OCI-LY3 (cell line): ENCODE results near the gene CDH6.

Experiments used
- H2AFZ ChIP-seq: fragments of 200-600, 300-600 bp; shearing (Covaris generic); 2 replicates; pipeline ENCODE4 v1.6.0; 2014; ENCODE audit warnings: antibody characterized with exemption, low read depth, low read length
- H3K27ac ChIP-seq: fragments of 200-600, 300-600 bp; sonication (generic); 2 replicates; pipeline ENCODE4 v1.5.1; 2014; ENCODE audit warnings: mild to moderate bottlenecking, low read length, moderate library complexity, mixed read lengths
- H3K27me3 ChIP-seq: fragments of 200-600, 300-600 bp; sonication (generic); 2 replicates; pipeline ENCODE4 v1.6.1; 2014; ENCODE audit warnings: low read depth, low read length, mixed read lengths
- H3K36me3 ChIP-seq: fragments of 200-600, 300-600 bp; sonication (generic); replicated peaks from 2 replicates; pipeline ENCODE3; 2014; ENCODE audit warnings: low read depth, low read length, mixed read lengths
- H3K4me1 ChIP-seq: fragments of 300-600, 200-600 bp; sonication (generic); 2 replicates; pipeline ENCODE4 v1.6.1; 2014; ENCODE audit warnings: low read length, mixed read lengths
- H3K4me2 ChIP-seq: fragments of 200-600, 300-600 bp; sonication (generic); 2 replicates; pipeline ENCODE4 v1.6.1; 2014; ENCODE audit warnings: low read length, mixed read lengths
- H3K4me3 ChIP-seq: fragments of 300-600, 200-600 bp; sonication (generic); 2 replicates; pipeline ENCODE4 v1.5.1; 2014; ENCODE audit warnings: antibody characterized with exemption, mild to moderate bottlenecking, low read length, moderate library complexity
- H3K79me2 ChIP-seq: fragments of 300-600, 200-600 bp; shearing (Covaris generic); 2 replicates; pipeline ENCODE4 v1.6.1; 2014; ENCODE audit warnings: mild to moderate bottlenecking, low read length, mixed read lengths
- H3K9ac ChIP-seq: fragments of 300-600, 200-600 bp; shearing (Covaris generic); 2 replicates; pipeline ENCODE4 v1.6.0; 2014; ENCODE audit warnings: mild to moderate bottlenecking, low read length, moderate library complexity
- H3K9me3 ChIP-seq: fragments of 200-600, 300-600 bp; shearing (Covaris generic); 2 replicates; pipeline ENCODE4 v1.6.1; 2014; ENCODE audit warnings: low read length, mixed read lengths; ENCODE audit not compliant: insufficient read depth
- H4K20me1 ChIP-seq: fragments of 200-600, 300-600 bp; sonication (generic); 2 replicates; pipeline ENCODE4 v1.6.1; 2016; ENCODE audit warnings: low read length, mixed read lengths; ENCODE audit not compliant: insufficient read depth
- CTCF ChIP-seq: fragments of 200-600, 300-600 bp; sonication (generic); IDR thresholded peaks from 2 replicates; pipeline ENCODE4 v1.5.1; 2014; ENCODE audit warnings: antibody characterized with exemption, low read length, low read depth
- EZH2phosphoT487 ChIP-seq: fragments of 200-600 bp; shearing (Covaris generic); IDR thresholded peaks from 2 replicates; pipeline ENCODE4 v1.6.1; 2018; ENCODE audit warnings: antibody characterized with exemption, mixed run types, low read depth

CDH6 gene

GRCh38 chr5:31291323-31291854, 97.9 kb downstream of the CDH6 start:
- Histone ChIP-seq H3K27me3 (no peaks in the 10 kb centered on the region), H3K4me3 (no peak overlapping the region), H2AFZ (no peak overlapping the region), H3K9ac (no peak overlapping the region), H3K36me3 (no peaks in the 10 kb centered on the region), H3K4me2 (no peak overlapping the region), H3K27ac (no peak overlapping the region), H3K9me3 (no peaks in the 10 kb centered on the region), H3K4me1 (no peaks in the 10 kb centered on the region), H4K20me1 (no peaks in the 10 kb centered on the region), H3K79me2 (no peaks in the 10 kb centered on the region)
- TF ChIP-seq EZH2phosphoT487 (no peak), CTCF (no peak)

DNA sequence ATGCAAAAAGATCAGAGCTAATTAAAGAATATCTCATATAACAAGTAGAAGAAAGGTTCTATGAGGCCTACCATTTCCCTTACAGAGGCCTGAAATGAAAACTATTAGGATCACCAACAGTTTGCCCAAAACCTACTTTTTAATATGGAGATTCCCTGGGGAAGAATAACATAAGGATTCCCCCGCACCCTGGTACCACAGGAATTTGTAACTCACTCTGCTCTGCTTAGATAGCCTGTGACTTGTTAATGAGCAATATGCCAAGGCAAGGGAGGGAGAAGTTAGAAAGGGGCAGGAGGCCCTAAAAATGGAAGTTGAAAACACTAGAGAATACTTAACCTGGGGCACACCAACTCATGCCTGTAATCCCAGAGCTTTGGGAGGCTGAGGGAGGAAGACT, 107.0 kb downstream of the CDH6 start:
- no peaks in the 10 kb centered on the region for H3K27me3 ChIP-seq
- H3K4me2 ChIP-seq: no peak overlapping the region
- no peaks in the 10 kb centered on the region for H4K20me1 ChIP-seq
- H3K9me3 ChIP-seq: no peaks in the 10 kb centered on the region
- TF ChIP-seq CTCF (no peak), EZH2phosphoT487 (no peak)
- no peaks in the 10 kb centered on the region for H3K79me2 ChIP-seq
- H3K9ac ChIP-seq: no peak overlapping the region
- no peak overlapping the region for H3K27ac ChIP-seq
- H3K4me3 ChIP-seq: no peak overlapping the region
- no peaks in the 10 kb centered on the region for H3K4me1 ChIP-seq
- H2AFZ ChIP-seq: no peak overlapping the region
- no peaks in the 10 kb centered on the region for H3K36me3 ChIP-seq

GRCh38 chr5:31301833-31302232, 108.3 kb downstream of the CDH6 start:
- Histone ChIP-seq H3K4me1 (no peaks in the 10 kb centered on the region), H3K9me3 (no peaks in the 10 kb centered on the region), H3K4me2 (no peak overlapping the region), H3K79me2 (no peaks in the 10 kb centered on the region), H3K27me3 (no peaks in the 10 kb centered on the region), H3K9ac (no peak overlapping the region), H2AFZ (no peak overlapping the region), H3K36me3 (no peaks in the 10 kb centered on the region), H4K20me1 (no peaks in the 10 kb centered on the region), H3K27ac (no peak overlapping the region), H3K4me3 (no peak overlapping the region)
- no peak for TF ChIP-seq CTCF
- TF ChIP-seq EZH2phosphoT487: no peak

GRCh38 chr5:31303688-31304087, 110.2 kb downstream of the CDH6 start:
- Histone ChIP-seq H3K36me3 (no peaks in the 10 kb centered on the region), H3K4me1 (no peaks in the 10 kb centered on the region), H3K4me3 (no peak overlapping the region), H3K27me3 (no peaks in the 10 kb centered on the region), H3K9ac (no peak overlapping the region), H3K4me2 (no peak overlapping the region), H3K79me2 (no peaks in the 10 kb centered on the region), H3K27ac (no peak overlapping the region), H2AFZ (no peak overlapping the region), H3K9me3 (no peaks in the 10 kb centered on the region), H4K20me1 (no peaks in the 10 kb centered on the region)
- TF ChIP-seq CTCF (no peak), EZH2phosphoT487 (no peak)
